GM18870 (cell line): ENCODE data around the gene CCDC89.
"Not testable (repeated sequence)": the region's sequence is repeated elsewhere in the genome, so short reads cannot be mapped to it uniquely, and the experiment has no call there.

Source experiments
- ATAC-seq: cut with Tn5 transposase; IDR thresholded peaks from one replicate; pipeline ENCODE4 v1.9.1; 2021; ENCODE audit warnings: moderate library complexity; ENCODE audit not compliant: unreplicated experiment

CCDC89 gene

GRCh38 chr11:85694385-85694980, 8.5 kb upstream of the CCDC89 start:
- ATAC-seq: no peak

GRCh38 chr11:85685125-85685819, 723 bp downstream of the CCDC89 start:
- ATAC-seq: no peak

- ATAC-seq: no peak
Observed at GRCh38 chr11:85682330-85683305, 3.4 kb downstream of the CCDC89 start.

GRCh38 chr11:85680897-85681296, 5.1 kb downstream of the CCDC89 start:
- no peak for ATAC-seq

GRCh38 chr11:85679576-85679975, 6.4 kb downstream of the CCDC89 start:
- ATAC-seq: no peak

- no peak for ATAC-seq
Observed at GRCh38 chr11:85673393-85673792, 12.6 kb downstream of the CCDC89 start.

- no peak for ATAC-seq
Observed at GRCh38 chr11:85672105-85672902, 13.7 kb downstream of the CCDC89 start.

- ATAC-seq: not testable (repeated sequence)
Observed at GRCh38 chr11:85670949-85671663, 14.9 kb downstream of the CCDC89 start.

- no peak for ATAC-seq
Observed at GRCh38 chr11:85668157-85668556, 17.8 kb downstream of the CCDC89 start.

GRCh38 chr11:85666687-85667086, 19.3 kb downstream of the CCDC89 start:
- no peak for ATAC-seq

GRCh38 chr11:85665733-85666132, 20.3 kb downstream of the CCDC89 start:
- no peak for ATAC-seq

- ATAC-seq: peak; percentile 85
Observed at GRCh38 chr11:85664615-85665481, 21.1 kb downstream of the CCDC89 start, which contains the start of gene CREBZF. CREBZF (minus strand) TSS chr11:85665129; CDS start chr11:85664875, 254 bp downstream.

- peak; percentile 62 for ATAC-seq
Observed at GRCh38 chr11:85663753-85664614, 22.0 kb downstream of the CCDC89 start.

GRCh38 chr11:85663080-85663752, 22.8 kb downstream of the CCDC89 start:
- ATAC-seq: no peak

- no peak for ATAC-seq
Observed at GRCh38 chr11:85661972-85662664, 23.9 kb downstream of the CCDC89 start.

- ATAC-seq: no peak
Observed at GRCh38 chr11:85658180-85658579, 27.8 kb downstream of the CCDC89 start.

GRCh38 chr11:85656777-85657176, 29.2 kb downstream of the CCDC89 start:
- no peak for ATAC-seq
